CD4-positive, alpha-beta T cell (primary cell): ENCODE data around the gene NOP53. TPM values are rescaled to one million over a fixed set of nuclear protein-coding genes. Genes with fewer than 3 reads are reported as not detected.
"Not testable (repeated sequence)": the region's sequence is repeated elsewhere in the genome, so short reads cannot be mapped to it uniquely, and the experiment has no call there.

Experiments
- ATAC-seq: fragments of 200-7000 bp; cut with Tn5 transposase; one replicate; pipeline ENCODE4 v1.10.0; 2022; ENCODE audit warnings: mild to moderate bottlenecking; ENCODE audit not compliant: poor library complexity
- CTCF ChIA-PET: fragments of 350-600 bp; sonication (Branson Sonifier 250); formaldehyde crosslinking; loops from one replicate; lab custom pipeline; 2021; ENCODE audit warnings: antibody characterized with exemption, inconsistent platforms; lab: Charles Lee
- POLR2A ChIA-PET: fragments of 350-600 bp; sonication (Branson Sonifier 250); formaldehyde crosslinking; loops from one replicate; lab custom pipeline; 2021; ENCODE audit warnings: antibody characterized with exemption, inconsistent platforms; lab: Charles Lee
- DNase-seq, 14 experiments: peaks; one replicate each; pipeline ENCODE4 v3.0.0-alpha.2; 2013 to 2020; ENCODE audit warnings: mixed read lengths in 2 of 14
- H3K27ac ChIP-seq, 2 donors: one replicate each; pipeline versions ENCODE4 v1.5.1 to v1.7.0; 2013; ENCODE audit warnings: low read length in 2 of 2, low read depth in 1 of 2, mild to moderate bottlenecking in 1 of 2
- H3K27me3 ChIP-seq, 2 experiments: 1 replicate in 1 of 2; 2 replicates in 1 of 2; pipeline versions ENCODE4 v1.6.1 to v1.7.0; 2013; ENCODE audit warnings: low read length in 2 of 2, control low read depth in 1 of 2, mild to moderate bottlenecking in 1 of 2, moderate library complexity in 1 of 2; ENCODE audit not compliant: insufficient read depth in 2 of 2, control insufficient read depth in 1 of 2
- H3K36me3 ChIP-seq: one replicate; pipeline ENCODE4 v1.6.1; 2013; ENCODE audit warnings: low read length, control low read depth; ENCODE audit not compliant: insufficient read depth
- H3K4me1 ChIP-seq: one replicate; pipeline ENCODE4 v1.6.1; 2013; ENCODE audit warnings: low read length, control low read depth; ENCODE audit not compliant: insufficient read depth
- H3K4me3 ChIP-seq: one replicate; pipeline ENCODE4 v1.5.1; 2013; ENCODE audit warnings: mild to moderate bottlenecking, low read length, moderate library complexity
- H3K9me3 ChIP-seq, 2 experiments: 1 replicate in 1 of 2; 2 replicates in 1 of 2; pipeline versions ENCODE4 v1.6.1 to v1.7.0; 2013; ENCODE audit warnings: low read length in 2 of 2, mild to moderate bottlenecking in 2 of 2, control low read depth in 1 of 2, moderate library complexity in 1 of 2; ENCODE audit not compliant: control insufficient read depth in 1 of 2, insufficient read depth in 1 of 2
- H3K27ac Mint-ChIP-seq: one replicate; pipeline ENCODE4 v1.8.0; 2020; ENCODE audit warnings: mixed read lengths
- H3K27me3 Mint-ChIP-seq: one replicate; pipeline ENCODE4 v1.8.0; 2021; ENCODE audit warnings: mixed read lengths
- H3K36me3 Mint-ChIP-seq: one replicate; pipeline ENCODE4 v1.8.0; 2021; ENCODE audit warnings: low read depth, mixed read lengths
- H3K4me1 Mint-ChIP-seq: one replicate; pipeline ENCODE4 v1.8.0; 2021; ENCODE audit warnings: low read depth, mixed read lengths
- H3K4me3 Mint-ChIP-seq: one replicate; pipeline ENCODE4 v1.8.0; 2020; ENCODE audit warnings: mild to moderate bottlenecking, mixed read lengths
- H3K9me3 Mint-ChIP-seq: one replicate; pipeline ENCODE4 v1.8.0; 2020; ENCODE audit warnings: mixed read lengths
- intact Hi-C, 2 experiments: fragments of 100-400 bp; cut with DNase I in 1 of 2; cut with micrococcal nuclease in 1 of 2; formaldehyde crosslinking; loops; one replicate each; pipeline versions ENCODE4 v1.15.1 to v1.9.0; 2023 to 2025; cut with DNase I, micrococcal nuclease
- total RNA-seq, 174 experiments: library from RNA in 2 of 174; stranded (reverse) in 2 of 174; gene quantifications; one replicate each; pipeline ENCODE4 v1.2.3 and lab custom pipeline; 2021 to 2026
- TF ChIP-seq, protein P1 (sequence below): fragments of 200-600 bp; IDR thresholded peaks from one replicate; pipeline ENCODE4 v1.8.0; 2022; ENCODE audit warnings: antibody characterized with exemption, mild to moderate bottlenecking

Gene NOP53
- total RNA-seq, 2 experiments from 2014 or later, result 1,074 to 1,154 TPM

DNA sequence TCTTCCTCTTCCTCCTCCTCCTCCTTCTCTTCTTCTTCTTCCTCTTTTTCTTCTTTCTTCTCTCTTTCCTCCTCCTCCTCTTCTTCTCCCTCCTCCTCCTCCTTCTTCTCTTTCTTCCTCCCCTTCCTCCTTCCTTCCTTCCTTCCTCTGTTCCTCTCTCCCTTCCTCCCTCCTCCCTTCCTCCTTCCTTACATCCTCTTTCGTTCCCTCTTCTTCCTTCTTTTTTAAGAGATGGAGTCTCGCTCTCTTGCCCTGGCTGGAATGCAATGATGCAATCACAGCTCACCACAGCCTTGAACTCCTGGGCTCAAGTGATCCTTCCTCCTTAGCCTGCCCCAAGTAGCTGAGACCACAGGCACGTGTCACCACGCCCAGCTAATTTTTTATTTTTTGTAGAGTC is 18.9 kb upstream of the NOP53 start:
- ATAC-seq (no peak), DNase-seq (no peak)
- Histone ChIP-seq H3K4me3 (no peak overlapping the region), H3K27ac (no peak overlapping the region), H3K9me3 (peaks cover 0 to 15% of the 10 kb centered on the region in 2 experiments), H3K27me3 (peaks cover 21 to 27% of the 10 kb centered on the region in 2 experiments), H3K4me1 (peaks cover 14% of the 10 kb centered on the region), H3K36me3 (no peaks in the 10 kb centered on the region)
- Mint-ChIP-seq H3K9me3 (no peaks in the 10 kb centered on the region), H3K4me1 (peaks cover 17% of the 10 kb centered on the region), H3K27me3 (peaks cover 32% of the 10 kb centered on the region), H3K36me3 (no peaks in the 10 kb centered on the region), H3K4me3 (no peak overlapping the region), H3K27ac (no peak overlapping the region)
- TF ChIP-seq, protein P1, sequence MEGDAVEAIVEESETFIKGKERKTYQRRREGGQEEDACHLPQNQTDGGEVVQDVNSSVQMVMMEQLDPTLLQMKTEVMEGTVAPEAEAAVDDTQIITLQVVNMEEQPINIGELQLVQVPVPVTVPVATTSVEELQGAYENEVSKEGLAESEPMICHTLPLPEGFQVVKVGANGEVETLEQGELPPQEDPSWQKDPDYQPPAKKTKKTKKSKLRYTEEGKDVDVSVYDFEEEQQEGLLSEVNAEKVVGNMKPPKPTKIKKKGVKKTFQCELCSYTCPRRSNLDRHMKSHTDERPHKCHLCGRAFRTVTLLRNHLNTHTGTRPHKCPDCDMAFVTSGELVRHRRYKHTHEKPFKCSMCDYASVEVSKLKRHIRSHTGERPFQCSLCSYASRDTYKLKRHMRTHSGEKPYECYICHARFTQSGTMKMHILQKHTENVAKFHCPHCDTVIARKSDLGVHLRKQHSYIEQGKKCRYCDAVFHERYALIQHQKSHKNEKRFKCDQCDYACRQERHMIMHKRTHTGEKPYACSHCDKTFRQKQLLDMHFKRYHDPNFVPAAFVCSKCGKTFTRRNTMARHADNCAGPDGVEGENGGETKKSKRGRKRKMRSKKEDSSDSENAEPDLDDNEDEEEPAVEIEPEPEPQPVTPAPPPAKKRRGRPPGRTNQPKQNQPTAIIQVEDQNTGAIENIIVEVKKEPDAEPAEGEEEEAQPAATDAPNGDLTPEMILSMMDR, result no peak
- CTCF ChIA-PET, result interaction anchor here (1.1 kb wide), 1 partner anchor 14 kb away, joined by 3 read pairs; the partner anchor contains the start of gene EHD2
- intact Hi-C loops, result no loop called here
- POLR2A ChIA-PET, result no interaction called here

DNA sequence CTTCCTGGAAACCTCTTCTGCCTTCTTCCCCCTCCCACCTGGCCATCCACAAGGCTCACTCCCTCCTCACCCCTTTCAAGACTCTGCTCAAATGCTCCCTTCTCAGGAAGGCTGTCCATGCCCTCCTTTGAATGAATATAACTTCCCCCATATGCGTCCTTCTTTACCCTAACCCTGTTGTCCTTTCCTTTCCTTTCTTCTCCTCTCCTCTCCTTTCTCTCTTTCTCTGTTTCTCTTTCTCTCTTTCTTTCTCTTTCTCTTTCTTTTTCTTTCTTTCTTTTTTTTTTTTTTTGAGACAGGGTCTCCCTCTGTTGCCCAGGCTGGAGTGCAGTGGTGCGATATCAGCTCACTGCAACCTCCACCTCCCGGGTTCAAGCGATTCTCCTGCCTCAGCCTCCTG is 17.1 kb upstream of the NOP53 start:
- intact Hi-C loops, H3K9me3 Mint-ChIP-seq, H3K36me3 Mint-ChIP-seq, DNase-seq, ATAC-seq, H3K27ac ChIP-seq, H3K27ac Mint-ChIP-seq, H3K4me3 Mint-ChIP-seq, H3K36me3 ChIP-seq, POLR2A ChIA-PET, CTCF ChIA-PET, H3K4me3 ChIP-seq: not testable (repeated sequence)
- Mint-ChIP-seq H3K27me3 (peaks cover 31% of the 10 kb centered on the region), H3K4me1 (peaks cover 17% of the 10 kb centered on the region)
- Histone ChIP-seq H3K4me1 (peaks cover 14% of the 10 kb centered on the region), H3K9me3 (peaks cover 0 to 12% of the 10 kb centered on the region in 2 experiments), H3K27me3 (peaks cover 21% of the 10 kb centered on the region in 2 experiments)

DNA sequence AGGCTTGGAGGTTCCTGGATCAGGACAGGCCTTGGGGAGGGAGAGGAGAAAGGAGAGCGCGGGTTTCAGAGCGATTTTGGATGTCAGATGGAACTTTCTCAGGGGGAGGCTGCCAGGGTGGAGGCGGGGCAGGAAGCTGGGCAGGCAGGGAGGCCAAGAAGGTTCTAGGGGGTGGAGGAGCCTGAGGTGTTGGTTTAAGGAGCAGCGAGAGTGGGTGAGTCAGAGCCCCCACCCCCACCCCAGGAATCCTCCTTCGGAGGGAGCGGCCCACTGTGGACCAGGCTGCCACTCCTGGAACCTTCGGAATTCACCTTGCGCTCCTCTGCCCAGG is 15.9 kb upstream of the NOP53 start:
- Mint-ChIP-seq H3K27me3 (peaks cover 31% of the 10 kb centered on the region), H3K4me3 (peak overlapping the region; percentile 17), H3K9me3 (no peaks in the 10 kb centered on the region), H3K27ac (no peak overlapping the region), H3K36me3 (no peaks in the 10 kb centered on the region), H3K4me1 (peaks cover 17% of the 10 kb centered on the region)
- no peaks in the 10 kb centered on the region for H3K36me3 ChIP-seq
- peaks cover 0 to 12% of the 10 kb centered on the region in 2 experiments for H3K9me3 ChIP-seq
- DNase-seq, result peak in 2 of 14 experiments; percentile 32 to 40
- H3K4me1 ChIP-seq, result peaks cover 14% of the 10 kb centered on the region
- ChIA-PET POLR2A (no interaction called here), CTCF (no interaction called here)
- H3K27ac ChIP-seq, result no peak overlapping the region
- H3K4me3 ChIP-seq, result peak overlapping the region; percentile 40
- ATAC-seq, result peak; percentile 59
- TF ChIP-seq, protein P1, result no peak
- H3K27me3 ChIP-seq, result peaks cover 19 to 21% of the 10 kb centered on the region in 2 experiments
- intact Hi-C loops, result no loop called here
